Osteoblast (primary cell): ENCODE data around the gene GABRB1. TPM values are rescaled to one million over a fixed set of nuclear protein-coding genes. Genes with fewer than 3 reads are reported as not detected.

ENCODE experiments used
- DNase-seq: peaks from one replicate; pipeline ENCODE4 v3.0.0; 2011; ENCODE audit warnings: low spot score, mixed read lengths; ENCODE audit not compliant: insufficient read length; ENCODE audit errors: missing footprints
- H2AFZ ChIP-seq: 2 replicates; pipeline ENCODE4 v1.6.0; 2011; ENCODE audit warnings: mild to moderate bottlenecking, low read length
- H3K27ac ChIP-seq: 2 replicates; pipeline ENCODE4 v1.5.1; 2011; ENCODE audit warnings: mild to moderate bottlenecking, low read depth, low read length, moderate library complexity
- H3K27me3 ChIP-seq: 2 replicates; pipeline ENCODE4 v1.6.0; 2012; ENCODE audit warnings: mild to moderate bottlenecking, control low read depth, inconsistent platforms, low read length, moderate library complexity; ENCODE audit not compliant: insufficient read depth
- H3K36me3 ChIP-seq: 2 replicates; pipeline ENCODE4 v1.5.1; 2011; ENCODE audit warnings: mild to moderate bottlenecking, low read length, control low read depth, moderate library complexity; ENCODE audit not compliant: insufficient read depth
- H3K4me1 ChIP-seq: 2 replicates; pipeline ENCODE4 v1.5.1; 2011; ENCODE audit warnings: mild to moderate bottlenecking, low read length, control low read depth, moderate library complexity; ENCODE audit not compliant: insufficient read depth
- H3K4me2 ChIP-seq: 2 replicates; pipeline ENCODE4 v1.6.0; 2011; ENCODE audit warnings: mild to moderate bottlenecking, low read length; ENCODE audit not compliant: insufficient read depth
- H3K4me3 ChIP-seq: fragments of 200-600 bp; sonication (generic); 3 replicates; pipeline ENCODE4 v1.5.1; 2012; ENCODE audit warnings: mild to moderate bottlenecking, low read length, inconsistent platforms; ENCODE audit not compliant: insufficient read depth
- H3K79me2 ChIP-seq: 2 replicates; pipeline ENCODE4 v1.6.0; 2012; ENCODE audit warnings: mild to moderate bottlenecking, low read length, control low read depth, inconsistent platforms; ENCODE audit not compliant: insufficient read depth
- H3K9me3 ChIP-seq: 2 replicates; pipeline ENCODE4 v1.5.1; 2011; ENCODE audit warnings: low read depth, low read length, control low read depth
- H4K20me1 ChIP-seq: 2 replicates; pipeline ENCODE4 v1.6.0; 2012; ENCODE audit warnings: mild to moderate bottlenecking, low read length, control low read depth; ENCODE audit not compliant: insufficient read depth
- CTCF ChIP-seq: IDR thresholded peaks from 2 replicates; pipeline ENCODE4 v1.5.1; 2011; ENCODE audit warnings: mild to moderate bottlenecking, low read depth, low read length, moderate library complexity; ENCODE audit errors: extremely low read depth
- total RNA-seq: library from RNA; depleted of rRNA; stranded (reverse); fragments of >200 nt; gene quantifications from 2 replicates; pipeline ENCODE4 v1.2.3, GENCODE V29; 2012

GABRB1 gene
- total RNA-seq, result not detected in 2 replicates

- no peak within 1 kb of the TSS for H3K27ac ChIP-seq
- no peak for TF ChIP-seq CTCF
- peak within 1 kb of the TSS; percentile 93 for H3K4me2 ChIP-seq
- peak within 1 kb of the TSS; percentile 82 for H2AFZ ChIP-seq
- H3K79me2 ChIP-seq, result no peaks in the 10 kb centered on the region
- no peaks in the 10 kb centered on the region for H3K9me3 ChIP-seq
- peak; percentile 46 for DNase-seq
- peaks cover 15% of the 10 kb centered on the region for H3K27me3 ChIP-seq
- peaks cover 13% of the 10 kb centered on the region for H3K4me1 ChIP-seq
- H3K4me3 ChIP-seq, result peak within 1 kb of the TSS; percentile 73
- H4K20me1 ChIP-seq, result no peaks in the 10 kb centered on the region
- H3K36me3 ChIP-seq, result no peaks in the 10 kb centered on the region
Measured at GRCh38 chr4:47031011-47031678, at the start of gene GABRB1. TSS of gene GABRB1 (plus strand) at chr4:47031567.

GRCh38 chr4:46984781-46985180 lies 46.6 kb upstream of the GABRB1 start:
- Histone ChIP-seq H3K4me1 (no peaks in the 10 kb centered on the region), H3K4me3 (no peak overlapping the region), H2AFZ (no peak overlapping the region), H3K4me2 (no peak overlapping the region), H3K27ac (no peak overlapping the region), H4K20me1 (no peaks in the 10 kb centered on the region), H3K36me3 (no peaks in the 10 kb centered on the region), H3K9me3 (no peaks in the 10 kb centered on the region), H3K27me3 (peaks cover 17% of the 10 kb centered on the region), H3K79me2 (no peaks in the 10 kb centered on the region)
- no peak for DNase-seq
- TF ChIP-seq CTCF, result no peak

DNA sequence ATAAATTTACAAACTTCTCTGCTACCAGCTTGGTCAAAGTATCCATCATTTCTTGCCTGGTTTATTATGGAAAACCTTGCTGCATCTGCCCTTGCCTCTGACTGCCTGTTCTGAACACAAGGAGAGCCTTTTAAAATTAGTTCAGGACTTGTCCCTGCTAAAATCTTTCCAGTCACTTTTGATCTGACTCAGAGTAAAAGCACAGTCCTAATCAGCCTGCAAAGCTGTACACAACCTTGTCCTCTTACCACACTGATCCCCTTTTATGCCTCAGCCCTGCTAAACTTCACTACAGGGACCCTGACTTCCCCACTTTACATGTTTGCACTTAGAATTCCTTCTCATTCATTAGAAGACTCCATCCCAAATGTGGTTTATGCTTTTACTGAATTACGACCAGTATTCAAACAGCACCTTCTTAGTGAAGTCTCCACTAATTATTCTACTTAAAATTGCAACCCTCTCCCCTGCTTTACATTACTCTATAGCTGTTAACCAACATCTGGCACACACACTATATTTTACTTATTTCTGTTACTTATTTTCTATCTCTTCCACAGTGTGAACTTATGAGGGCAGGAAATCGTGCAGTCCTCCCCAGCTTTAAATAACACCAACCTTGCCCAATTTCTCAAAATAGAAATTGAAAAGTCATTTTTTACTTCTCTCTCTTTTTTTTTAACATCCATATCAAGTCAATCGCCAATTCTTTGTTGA lies 44.3 kb upstream of the GABRB1 start:
- H3K4me1 ChIP-seq, result no peaks in the 10 kb centered on the region
- DNase-seq, result peak; percentile 17
- H4K20me1 ChIP-seq, result no peaks in the 10 kb centered on the region
- no peak overlapping the region for H3K4me2 ChIP-seq
- no peak for TF ChIP-seq CTCF
- H3K9me3 ChIP-seq, result no peaks in the 10 kb centered on the region
- no peak overlapping the region for H2AFZ ChIP-seq
- no peak overlapping the region for H3K27ac ChIP-seq
- peaks cover 27% of the 10 kb centered on the region for H3K27me3 ChIP-seq
- H3K36me3 ChIP-seq, result no peaks in the 10 kb centered on the region
- H3K4me3 ChIP-seq, result no peak overlapping the region
- no peaks in the 10 kb centered on the region for H3K79me2 ChIP-seq

DNA sequence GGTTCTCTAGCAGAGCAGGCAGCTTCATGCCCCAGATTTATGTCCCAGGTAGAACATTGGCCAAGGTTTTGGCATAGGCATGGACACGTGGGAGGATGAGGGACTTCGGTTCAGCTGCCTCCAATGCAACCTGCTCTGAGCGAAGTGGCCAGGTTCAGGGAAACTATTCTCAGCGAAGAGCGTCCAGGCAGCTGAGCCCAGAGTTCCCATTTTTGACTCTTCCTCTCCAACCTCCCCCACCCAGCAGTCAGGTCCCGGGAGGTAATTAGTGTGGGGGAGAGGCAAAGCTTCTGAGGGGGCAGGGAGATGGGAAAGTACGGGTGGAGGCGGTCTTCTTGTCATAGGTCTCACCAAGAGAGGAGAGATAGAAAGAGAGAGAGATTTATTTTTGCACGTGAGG lies 39.0 kb upstream of the GABRB1 start:
- peaks cover 56% of the 10 kb centered on the region for H3K27me3 ChIP-seq
- H3K4me2 ChIP-seq, result no peak overlapping the region
- no peak overlapping the region for H3K4me3 ChIP-seq
- peaks cover 9% of the 10 kb centered on the region for H3K4me1 ChIP-seq
- H2AFZ ChIP-seq, result no peak overlapping the region
- H3K79me2 ChIP-seq, result no peaks in the 10 kb centered on the region
- DNase-seq, result peak; percentile 5
- no peaks in the 10 kb centered on the region for H3K9me3 ChIP-seq
- no peaks in the 10 kb centered on the region for H3K36me3 ChIP-seq
- no peaks in the 10 kb centered on the region for H4K20me1 ChIP-seq
- no peak overlapping the region for H3K27ac ChIP-seq
- TF ChIP-seq CTCF, result no peak
